ENCODE measurements around the gene PPIL6. TPM values are rescaled to one million over a fixed set of nuclear protein-coding genes. Genes with fewer than 3 reads are reported as not detected.

Gene PPIL6
- total RNA-seq, 1 experiment from 2014 or later: 0.61 TPM

DNA sequence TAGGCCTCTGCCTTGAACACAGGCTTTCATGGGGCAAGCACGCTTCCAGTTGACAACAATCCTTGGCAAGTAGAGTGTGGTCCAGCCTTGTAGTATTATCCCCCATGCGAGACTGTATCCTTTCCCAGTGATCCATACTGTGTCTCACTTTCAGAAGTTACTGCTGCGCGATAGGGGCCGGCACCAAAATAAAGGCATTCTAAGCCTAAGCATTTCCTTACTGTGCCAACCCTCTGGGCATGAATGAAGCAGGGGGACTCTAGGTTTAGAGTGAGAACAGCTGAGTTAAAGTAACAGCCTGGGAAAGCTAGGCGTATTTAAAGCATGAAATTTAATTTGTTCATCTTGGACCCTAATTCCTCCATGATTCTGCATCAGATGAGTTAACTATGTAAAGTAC is 97.5 kb downstream of the PPIL6 start:
- no peak for ATAC-seq
- Mint-ChIP-seq H3K9me3 (no peaks in the 10 kb centered on the region), H3K27me3 (ENCODE audit: low read depth) (no peaks in the 10 kb centered on the region), H3K4me1 (peaks cover 8% of the 10 kb centered on the region), H3K4me3 (no peak overlapping the region), H3K27ac (no peak overlapping the region), H3K36me3 (no peaks in the 10 kb centered on the region)
- no peak for DNase-seq (ENCODE audit: low spot score)
- ChIA-PET CTCF (no interaction called here), POLR2A (no interaction called here)
- TF ChIP-seq JAZF1 (CRISPR knock-in tag; IDR thresholded peaks at IDR 0.05): no peak
- TF ChIP-seq CBFB (CRISPR knock-in tag; IDR thresholded peaks at IDR 0.05; ENCODE audit: low read depth): no peak
- TF ChIP-seq, protein P1, sequence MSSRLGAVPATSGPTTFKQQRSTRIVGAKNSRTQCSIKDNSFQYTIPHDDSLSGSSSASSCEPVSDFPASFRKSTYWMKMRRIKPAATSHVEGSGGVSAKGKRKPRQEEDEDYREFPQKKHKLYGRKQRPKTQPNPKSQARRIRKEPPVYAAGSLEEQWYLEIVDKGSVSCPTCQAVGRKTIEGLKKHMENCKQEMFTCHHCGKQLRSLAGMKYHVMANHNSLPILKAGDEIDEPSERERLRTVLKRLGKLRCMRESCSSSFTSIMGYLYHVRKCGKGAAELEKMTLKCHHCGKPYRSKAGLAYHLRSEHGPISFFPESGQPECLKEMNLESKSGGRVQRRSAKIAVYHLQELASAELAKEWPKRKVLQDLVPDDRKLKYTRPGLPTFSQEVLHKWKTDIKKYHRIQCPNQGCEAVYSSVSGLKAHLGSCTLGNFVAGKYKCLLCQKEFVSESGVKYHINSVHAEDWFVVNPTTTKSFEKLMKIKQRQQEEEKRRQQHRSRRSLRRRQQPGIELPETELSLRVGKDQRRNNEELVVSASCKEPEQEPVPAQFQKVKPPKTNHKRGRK (CRISPR knock-in tag; IDR thresholded peaks at IDR 0.05; ENCODE audit: borderline replicate concordance): no peak
- TF ChIP-seq NFE2L1 (CRISPR knock-in tag; IDR thresholded peaks at IDR 0.05): no peak
- TF ChIP-seq TCF7 (CRISPR knock-in tag; IDR thresholded peaks at IDR 0.05; ENCODE audit: low read depth): no peak
- TF ChIP-seq, protein P2, sequence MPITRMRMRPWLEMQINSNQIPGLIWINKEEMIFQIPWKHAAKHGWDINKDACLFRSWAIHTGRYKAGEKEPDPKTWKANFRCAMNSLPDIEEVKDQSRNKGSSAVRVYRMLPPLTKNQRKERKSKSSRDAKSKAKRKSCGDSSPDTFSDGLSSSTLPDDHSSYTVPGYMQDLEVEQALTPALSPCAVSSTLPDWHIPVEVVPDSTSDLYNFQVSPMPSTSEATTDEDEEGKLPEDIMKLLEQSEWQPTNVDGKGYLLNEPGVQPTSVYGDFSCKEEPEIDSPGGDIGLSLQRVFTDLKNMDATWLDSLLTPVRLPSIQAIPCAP (CRISPR knock-in tag; IDR thresholded peaks at IDR 0.05): no peak
- no peak for TF ChIP-seq EMX1 (CRISPR knock-in tag; IDR thresholded peaks at IDR 0.05)
- TF ChIP-seq, protein P3, sequence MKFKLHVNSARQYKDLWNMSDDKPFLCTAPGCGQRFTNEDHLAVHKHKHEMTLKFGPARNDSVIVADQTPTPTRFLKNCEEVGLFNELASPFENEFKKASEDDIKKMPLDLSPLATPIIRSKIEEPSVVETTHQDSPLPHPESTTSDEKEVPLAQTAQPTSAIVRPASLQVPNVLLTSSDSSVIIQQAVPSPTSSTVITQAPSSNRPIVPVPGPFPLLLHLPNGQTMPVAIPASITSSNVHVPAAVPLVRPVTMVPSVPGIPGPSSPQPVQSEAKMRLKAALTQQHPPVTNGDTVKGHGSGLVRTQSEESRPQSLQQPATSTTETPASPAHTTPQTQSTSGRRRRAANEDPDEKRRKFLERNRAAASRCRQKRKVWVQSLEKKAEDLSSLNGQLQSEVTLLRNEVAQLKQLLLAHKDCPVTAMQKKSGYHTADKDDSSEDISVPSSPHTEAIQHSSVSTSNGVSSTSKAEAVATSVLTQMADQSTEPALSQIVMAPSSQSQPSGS (CRISPR knock-in tag; IDR thresholded peaks at IDR 0.05; ENCODE audit: borderline replicate concordance, low read depth): no peak
- TF ChIP-seq FOXJ3 (CRISPR knock-in tag; IDR thresholded peaks at IDR 0.05; ENCODE audit: borderline replicate concordance): no peak
- TF ChIP-seq, protein P4, sequence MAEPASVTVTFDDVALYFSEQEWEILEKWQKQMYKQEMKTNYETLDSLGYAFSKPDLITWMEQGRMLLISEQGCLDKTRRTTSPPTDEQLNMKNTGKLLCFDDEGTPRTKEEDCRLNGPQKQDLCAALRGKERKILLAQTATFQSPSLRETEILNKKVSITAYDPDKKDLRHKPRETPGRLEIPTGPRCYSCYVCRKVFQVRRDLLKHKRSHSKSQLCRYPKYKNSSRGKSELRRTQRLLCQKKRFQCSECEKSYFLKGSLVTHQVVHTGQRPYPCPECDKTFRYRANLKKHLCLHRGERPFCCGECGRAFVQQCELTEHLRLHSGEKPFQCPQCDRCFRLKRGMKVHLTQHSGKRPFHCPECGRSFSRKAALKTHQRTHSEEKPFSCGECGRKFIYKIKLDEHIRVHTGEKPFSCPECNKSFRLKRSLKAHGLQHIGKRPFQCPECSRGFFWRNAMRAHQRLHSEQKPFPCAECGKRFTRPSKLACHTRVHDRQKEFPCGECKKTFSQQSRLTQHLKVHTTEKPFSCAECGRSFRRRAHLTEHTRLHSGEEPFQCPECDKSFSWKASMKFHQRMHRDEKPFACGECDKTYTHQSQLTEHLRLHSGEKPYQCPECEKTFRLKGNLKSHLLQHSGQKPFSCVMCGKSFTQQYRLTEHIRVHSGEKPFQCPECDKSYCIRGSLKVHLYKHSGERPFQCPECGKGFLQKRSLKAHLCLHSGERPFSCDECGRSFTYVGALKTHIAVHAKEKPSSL (CRISPR knock-in tag; conservative IDR thresholded peaks at IDR 0.05): no peak
- TF ChIP-seq SMAD3 (CRISPR knock-in tag; IDR thresholded peaks at IDR 0.05; ENCODE audit: borderline replicate concordance): no peak
- TF ChIP-seq FOXK1 (CRISPR knock-in tag; IDR thresholded peaks at IDR 0.05): no peak
- TF ChIP-seq ZNF138 (CRISPR knock-in tag; conservative IDR thresholded peaks at IDR 0.05): no peak
- TF ChIP-seq, protein P5, sequence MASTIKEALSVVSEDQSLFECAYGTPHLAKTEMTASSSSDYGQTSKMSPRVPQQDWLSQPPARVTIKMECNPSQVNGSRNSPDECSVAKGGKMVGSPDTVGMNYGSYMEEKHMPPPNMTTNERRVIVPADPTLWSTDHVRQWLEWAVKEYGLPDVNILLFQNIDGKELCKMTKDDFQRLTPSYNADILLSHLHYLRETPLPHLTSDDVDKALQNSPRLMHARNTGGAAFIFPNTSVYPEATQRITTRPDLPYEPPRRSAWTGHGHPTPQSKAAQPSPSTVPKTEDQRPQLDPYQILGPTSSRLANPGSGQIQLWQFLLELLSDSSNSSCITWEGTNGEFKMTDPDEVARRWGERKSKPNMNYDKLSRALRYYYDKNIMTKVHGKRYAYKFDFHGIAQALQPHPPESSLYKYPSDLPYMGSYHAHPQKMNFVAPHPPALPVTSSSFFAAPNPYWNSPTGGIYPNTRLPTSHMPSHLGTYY (CRISPR knock-in tag; IDR thresholded peaks at IDR 0.05): no peak

DNA sequence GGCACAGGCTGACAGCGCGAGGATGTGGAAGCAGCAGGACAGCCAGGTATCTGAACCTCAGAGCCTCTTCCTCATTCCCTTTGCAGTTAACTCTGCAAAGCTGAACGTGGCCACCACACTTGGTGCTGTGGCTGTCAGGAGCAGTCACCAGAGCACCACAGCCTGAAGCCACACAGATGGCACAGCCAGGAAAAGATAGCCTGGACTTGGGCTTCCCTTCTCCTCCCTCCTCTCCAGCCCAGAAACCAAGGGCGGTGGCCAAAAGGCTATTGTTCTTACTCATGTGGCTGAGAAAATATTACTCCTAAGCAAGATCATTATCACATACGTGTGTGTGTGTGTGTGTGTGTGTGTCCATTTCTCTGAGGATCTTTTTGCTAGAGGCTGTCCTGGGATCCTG is 97.9 kb downstream of the PPIL6 start:
- CTCF ChIA-PET: no interaction called here
- DNase-seq (ENCODE audit: low spot score) (no peak), ATAC-seq (no peak)
- no peak overlapping the region for H3K4me3 Mint-ChIP-seq
- POLR2A ChIA-PET: no interaction called here
- H3K27me3 Mint-ChIP-seq (ENCODE audit: low read depth): no peaks in the 10 kb centered on the region
- H3K27ac Mint-ChIP-seq: no peak overlapping the region
- TF ChIP-seq, protein P6, sequence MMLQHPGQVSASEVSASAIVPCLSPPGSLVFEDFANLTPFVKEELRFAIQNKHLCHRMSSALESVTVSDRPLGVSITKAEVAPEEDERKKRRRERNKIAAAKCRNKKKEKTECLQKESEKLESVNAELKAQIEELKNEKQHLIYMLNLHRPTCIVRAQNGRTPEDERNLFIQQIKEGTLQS (CRISPR knock-in tag; conservative IDR thresholded peaks at IDR 0.05): no peak
- TF ChIP-seq ZNF396 (CRISPR knock-in tag; IDR thresholded peaks at IDR 0.05; ENCODE audit: borderline replicate concordance): no peak
- TF ChIP-seq, protein P4 (CRISPR knock-in tag; conservative IDR thresholded peaks at IDR 0.05): no peak
- TF ChIP-seq ATF1 (CRISPR knock-in tag; IDR thresholded peaks at IDR 0.05): no peak
- TF ChIP-seq SMAD3 (CRISPR knock-in tag; IDR thresholded peaks at IDR 0.05; ENCODE audit: borderline replicate concordance): no peak
- no peak for TF ChIP-seq CREB1 (CRISPR knock-in tag; IDR thresholded peaks at IDR 0.05)
- TF ChIP-seq TCF7 (CRISPR knock-in tag; IDR thresholded peaks at IDR 0.05; ENCODE audit: low read depth): no peak
- no peak for TF ChIP-seq ETV6 (CRISPR knock-in tag; IDR thresholded peaks at IDR 0.05)
- no peaks in the 10 kb centered on the region for H3K9me3 Mint-ChIP-seq
- peaks cover 8% of the 10 kb centered on the region for H3K4me1 Mint-ChIP-seq
- H3K36me3 Mint-ChIP-seq: no peaks in the 10 kb centered on the region
